Liver (tissue), 3 donors: ENCODE results near the gene NSF.
"Not testable (repeated sequence)": the region's sequence is repeated elsewhere in the genome, so short reads cannot be mapped to it uniquely, and the experiment has no call there.

Experiments
- FOXA1 ChIP-seq: IDR thresholded peaks from 2 replicates; pipeline ENCODE4 v1.6.1; 2016; ENCODE audit warnings: antibody characterized with exemption
- GABPA ChIP-seq, 2 donors: IDR thresholded peaks in 1 of 2; conservative IDR thresholded peaks in 1 of 2; 2 replicates each; pipeline ENCODE4 v1.6.1; 2016; ENCODE audit warnings: antibody characterized with exemption in 2 of 2, mild to moderate bottlenecking in 1 of 2, moderate library complexity in 1 of 2
- HNF4A ChIP-seq, 2 donors: conservative IDR thresholded peaks; 2 replicates each; pipeline ENCODE4 v1.6.1; 2016; ENCODE audit warnings: antibody characterized with exemption in 2 of 2, mild to moderate bottlenecking in 2 of 2
- RAD21 ChIP-seq, 2 donors: IDR thresholded peaks; 2 replicates each; pipeline ENCODE4 v1.6.1; 2016; ENCODE audit warnings: antibody characterized with exemption in 2 of 2, mild to moderate bottlenecking in 2 of 2
- RXRA ChIP-seq, 2 donors: IDR thresholded peaks; 2 replicates each; pipeline ENCODE4 v1.6.1; 2017 to 2018; ENCODE audit warnings: antibody characterized with exemption in 2 of 2, mild to moderate bottlenecking in 1 of 2
- SP1 ChIP-seq: IDR thresholded peaks from 2 replicates; pipeline ENCODE4 v1.6.1; 2018; ENCODE audit warnings: antibody characterized with exemption, mild to moderate bottlenecking
- TAF1 ChIP-seq: conservative IDR thresholded peaks from 2 replicates; pipeline ENCODE4 v1.6.1; 2016; ENCODE audit warnings: antibody characterized with exemption, mild to moderate bottlenecking
- TF ChIP-seq, protein P1 (sequence below): fragments of 150-350 bp; IDR thresholded peaks from 2 replicates; pipeline ENCODE4 v1.5.1; 2017; ENCODE audit warnings: improper control_type of control experiment, low read depth, low read length; ENCODE audit not compliant: missing input control
- TF ChIP-seq, protein P2 (sequence below): IDR thresholded peaks from 2 replicates; pipeline ENCODE4 v1.6.1; 2016; ENCODE audit warnings: antibody characterized with exemption, mild to moderate bottlenecking
- donor health status: healthy.
- donor health status: healthy.

DNA sequence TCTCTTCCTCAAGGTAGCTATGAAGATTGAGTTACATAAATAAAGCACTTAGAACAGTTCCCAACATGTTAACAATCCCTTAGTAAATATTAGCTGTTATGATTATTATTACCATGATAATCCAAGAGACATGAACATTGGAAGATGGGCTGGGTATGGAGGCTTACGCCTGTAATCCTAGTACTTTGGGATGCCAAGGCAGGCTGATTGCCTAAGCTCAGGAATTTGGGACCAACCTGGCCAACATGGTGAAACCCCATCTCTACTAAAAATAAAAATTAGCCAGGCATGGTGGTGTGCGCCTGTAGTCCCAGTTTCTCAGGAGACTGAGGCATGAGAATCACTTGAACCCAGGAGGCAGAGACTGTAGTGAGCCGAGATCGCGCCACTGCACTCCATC lies 34.3 kb downstream of the NSF start:
- TF ChIP-seq, protein P1, sequence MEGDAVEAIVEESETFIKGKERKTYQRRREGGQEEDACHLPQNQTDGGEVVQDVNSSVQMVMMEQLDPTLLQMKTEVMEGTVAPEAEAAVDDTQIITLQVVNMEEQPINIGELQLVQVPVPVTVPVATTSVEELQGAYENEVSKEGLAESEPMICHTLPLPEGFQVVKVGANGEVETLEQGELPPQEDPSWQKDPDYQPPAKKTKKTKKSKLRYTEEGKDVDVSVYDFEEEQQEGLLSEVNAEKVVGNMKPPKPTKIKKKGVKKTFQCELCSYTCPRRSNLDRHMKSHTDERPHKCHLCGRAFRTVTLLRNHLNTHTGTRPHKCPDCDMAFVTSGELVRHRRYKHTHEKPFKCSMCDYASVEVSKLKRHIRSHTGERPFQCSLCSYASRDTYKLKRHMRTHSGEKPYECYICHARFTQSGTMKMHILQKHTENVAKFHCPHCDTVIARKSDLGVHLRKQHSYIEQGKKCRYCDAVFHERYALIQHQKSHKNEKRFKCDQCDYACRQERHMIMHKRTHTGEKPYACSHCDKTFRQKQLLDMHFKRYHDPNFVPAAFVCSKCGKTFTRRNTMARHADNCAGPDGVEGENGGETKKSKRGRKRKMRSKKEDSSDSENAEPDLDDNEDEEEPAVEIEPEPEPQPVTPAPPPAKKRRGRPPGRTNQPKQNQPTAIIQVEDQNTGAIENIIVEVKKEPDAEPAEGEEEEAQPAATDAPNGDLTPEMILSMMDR: not testable (repeated sequence)
- not testable (repeated sequence) for TF ChIP-seq RXRA (IDR thresholded peaks at IDR 0.05); FOXA1; TAF1; RAD21 (IDR thresholded peaks at IDR 0.05); HNF4A (conservative IDR thresholded peaks at IDR 0.05); GABPA (IDR thresholded peaks at IDR 0.05 in 1 of 2, conservative IDR thresholded peaks at IDR 0.05 in 1 of 2); SP1
- TF ChIP-seq, protein P2, sequence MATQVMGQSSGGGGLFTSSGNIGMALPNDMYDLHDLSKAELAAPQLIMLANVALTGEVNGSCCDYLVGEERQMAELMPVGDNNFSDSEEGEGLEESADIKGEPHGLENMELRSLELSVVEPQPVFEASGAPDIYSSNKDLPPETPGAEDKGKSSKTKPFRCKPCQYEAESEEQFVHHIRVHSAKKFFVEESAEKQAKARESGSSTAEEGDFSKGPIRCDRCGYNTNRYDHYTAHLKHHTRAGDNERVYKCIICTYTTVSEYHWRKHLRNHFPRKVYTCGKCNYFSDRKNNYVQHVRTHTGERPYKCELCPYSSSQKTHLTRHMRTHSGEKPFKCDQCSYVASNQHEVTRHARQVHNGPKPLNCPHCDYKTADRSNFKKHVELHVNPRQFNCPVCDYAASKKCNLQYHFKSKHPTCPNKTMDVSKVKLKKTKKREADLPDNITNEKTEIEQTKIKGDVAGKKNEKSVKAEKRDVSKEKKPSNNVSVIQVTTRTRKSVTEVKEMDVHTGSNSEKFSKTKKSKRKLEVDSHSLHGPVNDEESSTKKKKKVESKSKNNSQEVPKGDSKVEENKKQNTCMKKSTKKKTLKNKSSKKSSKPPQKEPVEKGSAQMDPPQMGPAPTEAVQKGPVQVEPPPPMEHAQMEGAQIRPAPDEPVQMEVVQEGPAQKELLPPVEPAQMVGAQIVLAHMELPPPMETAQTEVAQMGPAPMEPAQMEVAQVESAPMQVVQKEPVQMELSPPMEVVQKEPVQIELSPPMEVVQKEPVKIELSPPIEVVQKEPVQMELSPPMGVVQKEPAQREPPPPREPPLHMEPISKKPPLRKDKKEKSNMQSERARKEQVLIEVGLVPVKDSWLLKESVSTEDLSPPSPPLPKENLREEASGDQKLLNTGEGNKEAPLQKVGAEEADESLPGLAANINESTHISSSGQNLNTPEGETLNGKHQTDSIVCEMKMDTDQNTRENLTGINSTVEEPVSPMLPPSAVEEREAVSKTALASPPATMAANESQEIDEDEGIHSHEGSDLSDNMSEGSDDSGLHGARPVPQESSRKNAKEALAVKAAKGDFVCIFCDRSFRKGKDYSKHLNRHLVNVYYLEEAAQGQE: not testable (repeated sequence)
